Prostate gland (tissue), 2 donors: ENCODE data around the gene YIF1A.

Experiments used
- CTCF ChIP-seq, 4 experiments: fragments of 200-600 bp in 2 of 4; fragments of 450-650 bp in 2 of 4; sonication (generic) in 2 of 4; IDR thresholded peaks; 1 replicate in 3 of 4; 2 replicates in 1 of 4; pipeline ENCODE4 v1.5.1; 2016 to 2019; ENCODE audit warnings: antibody characterized with exemption in 4 of 4, mild to moderate bottlenecking in 2 of 4, moderate library complexity in 2 of 4
- POLR2AphosphoS5 ChIP-seq: sonication (generic); formaldehyde crosslinking; IDR thresholded peaks from one replicate; pipeline ENCODE4 v1.6.1; 2017; ENCODE audit warnings: antibody characterized with exemption

- TF ChIP-seq CTCF (IDR thresholded peaks at IDR 0.05) (no peak), POLR2AphosphoS5 (no peak)
Observed at GRCh38 chr11:66258473-66258893, 30.5 kb downstream of the YIF1A start.
